MM.1S (cell line): Measurements from ENCODE around the gene YWHAG.

ENCODE experiments used
- DNase-seq: peaks from one replicate; pipeline ENCODE4 v3.0.0-alpha.2; 2015
- H2AFZ ChIP-seq: fragments of 300-600 bp; sonication (generic); 2 replicates; pipeline ENCODE4 v1.6.0; 2016; ENCODE audit warnings: antibody characterized with exemption, low read length
- H3F3A ChIP-seq: fragments of 300-600 bp; sonication (generic); 2 replicates; pipeline ENCODE4 v1.6.1; 2016; ENCODE audit warnings: mild to moderate bottlenecking, antibody characterized with exemption, low read length, moderate library complexity, mixed read lengths; ENCODE audit not compliant: insufficient read depth
- H3K27ac ChIP-seq: fragments of 300-600 bp; sonication (generic); 2 replicates; pipeline ENCODE4 v1.5.1; 2016; ENCODE audit warnings: mild to moderate bottlenecking, low read length
- H3K27me3 ChIP-seq: fragments of 300-600 bp; sonication (generic); replicated peaks from 2 replicates; pipeline ENCODE4 v1.6.0; 2016; ENCODE audit warnings: low read length; ENCODE audit not compliant: insufficient read depth
- H3K36me3 ChIP-seq: fragments of 300-600 bp; sonication (generic); replicated peaks from 2 replicates; pipeline ENCODE4 v1.6.1; 2016; ENCODE audit warnings: mild to moderate bottlenecking, low read length, mixed read lengths; ENCODE audit not compliant: insufficient read depth
- H3K4me1 ChIP-seq: fragments of 300-600 bp; sonication (generic); 2 replicates; pipeline ENCODE4 v1.6.1; 2016; ENCODE audit warnings: low read length, mixed read lengths
- H3K4me2 ChIP-seq: fragments of 300-600 bp; sonication (generic); 2 replicates; pipeline ENCODE4 v1.6.0; 2016; ENCODE audit warnings: low read depth, low read length
- H3K4me3 ChIP-seq: fragments of 300-600 bp; sonication (generic); 2 replicates; pipeline ENCODE4 v1.5.1; 2016; ENCODE audit warnings: low read length, mixed read lengths
- H3K79me2 ChIP-seq: fragments of 300-600 bp; sonication (generic); 2 replicates; pipeline ENCODE4 v1.6.1; 2016; ENCODE audit warnings: mixed run types, low read length, mixed read lengths
- H3K9ac ChIP-seq: fragments of 300-600 bp; sonication (generic); 2 replicates; pipeline ENCODE4 v1.6.1; 2016; ENCODE audit warnings: low read length, mixed read lengths
- H3K9me2 ChIP-seq: fragments of 300-600 bp; sonication (generic); replicated peaks from 2 replicates; pipeline ENCODE4 v1.6.1; 2016; ENCODE audit warnings: mild to moderate bottlenecking, low read length, mixed read lengths; ENCODE audit not compliant: insufficient read depth
- H3K9me3 ChIP-seq: fragments of 300-600 bp; sonication (generic); replicated peaks from 2 replicates; pipeline ENCODE4 v1.6.1; 2016; ENCODE audit warnings: mild to moderate bottlenecking, low read length, mixed read lengths; ENCODE audit not compliant: insufficient read depth
- H4K20me1 ChIP-seq: fragments of 300-600 bp; sonication (generic); 2 replicates; pipeline ENCODE4 v1.6.1; 2016; ENCODE audit warnings: mild to moderate bottlenecking, low read length, moderate library complexity, mixed read lengths; ENCODE audit not compliant: insufficient read depth
- EZH2 ChIP-seq: fragments of 300-600 bp; sonication (generic); optimal IDR thresholded peaks from 2 replicates; pipeline ENCODE3; 2017; ENCODE audit warnings: low read depth, mild to moderate bottlenecking, antibody characterized with exemption, low read length, mixed read lengths
- EZH2phosphoT487 ChIP-seq: fragments of 300-600 bp; sonication (generic); IDR thresholded peaks from 2 replicates; pipeline ENCODE4 v1.6.1; 2018; ENCODE audit warnings: antibody characterized with exemption, low read length
- TF ChIP-seq, protein P1 (sequence below): fragments of 300-600 bp; sonication (generic); IDR thresholded peaks from 2 replicates; pipeline ENCODE4 v1.5.1; 2016; ENCODE audit warnings: antibody characterized with exemption, low read length, mixed read lengths

YWHAG gene

GRCh38 chr7:76347710-76348109, 11.1 kb downstream of the YWHAG start:
- Histone ChIP-seq H3K4me2 (no peak overlapping the region), H3K27me3 (no peaks in the 10 kb centered on the region), H3K27ac (no peak overlapping the region), H3K36me3 (peaks cover 27% of the 10 kb centered on the region), H3K9me2 (no peaks in the 10 kb centered on the region), H3K4me1 (no peaks in the 10 kb centered on the region), H4K20me1 (peaks cover 39% of the 10 kb centered on the region), H3K9ac (no peak overlapping the region), H3K79me2 (peaks cover 100% of the 10 kb centered on the region), H3K9me3 (no peaks in the 10 kb centered on the region), H3K4me3 (no peak overlapping the region), H2AFZ (no peak overlapping the region), H3F3A (no peaks in the 10 kb centered on the region; the same call in none of the 2 replicates)
- no peak for DNase-seq
- TF ChIP-seq, protein P1, sequence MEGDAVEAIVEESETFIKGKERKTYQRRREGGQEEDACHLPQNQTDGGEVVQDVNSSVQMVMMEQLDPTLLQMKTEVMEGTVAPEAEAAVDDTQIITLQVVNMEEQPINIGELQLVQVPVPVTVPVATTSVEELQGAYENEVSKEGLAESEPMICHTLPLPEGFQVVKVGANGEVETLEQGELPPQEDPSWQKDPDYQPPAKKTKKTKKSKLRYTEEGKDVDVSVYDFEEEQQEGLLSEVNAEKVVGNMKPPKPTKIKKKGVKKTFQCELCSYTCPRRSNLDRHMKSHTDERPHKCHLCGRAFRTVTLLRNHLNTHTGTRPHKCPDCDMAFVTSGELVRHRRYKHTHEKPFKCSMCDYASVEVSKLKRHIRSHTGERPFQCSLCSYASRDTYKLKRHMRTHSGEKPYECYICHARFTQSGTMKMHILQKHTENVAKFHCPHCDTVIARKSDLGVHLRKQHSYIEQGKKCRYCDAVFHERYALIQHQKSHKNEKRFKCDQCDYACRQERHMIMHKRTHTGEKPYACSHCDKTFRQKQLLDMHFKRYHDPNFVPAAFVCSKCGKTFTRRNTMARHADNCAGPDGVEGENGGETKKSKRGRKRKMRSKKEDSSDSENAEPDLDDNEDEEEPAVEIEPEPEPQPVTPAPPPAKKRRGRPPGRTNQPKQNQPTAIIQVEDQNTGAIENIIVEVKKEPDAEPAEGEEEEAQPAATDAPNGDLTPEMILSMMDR: no peak
- TF ChIP-seq EZH2phosphoT487: no peak
- TF ChIP-seq EZH2: no peak

- Histone ChIP-seq H2AFZ (no peak overlapping the region), H3K79me2 (peaks cover 100% of the 10 kb centered on the region), H3K9me2 (no peaks in the 10 kb centered on the region), H3K27ac (no peak overlapping the region), H4K20me1 (peaks cover 41% of the 10 kb centered on the region), H3K27me3 (no peaks in the 10 kb centered on the region), H3K4me3 (no peak overlapping the region), H3K36me3 (peaks cover 27% of the 10 kb centered on the region), H3K4me2 (no peak overlapping the region), H3K4me1 (no peaks in the 10 kb centered on the region), H3K9me3 (no peaks in the 10 kb centered on the region), H3F3A (no peaks in the 10 kb centered on the region; the same call in none of the 2 replicates), H3K9ac (no peak overlapping the region)
- TF ChIP-seq EZH2 (no peak), EZH2phosphoT487 (no peak)
- TF ChIP-seq, protein P1: no peak
- DNase-seq: no peak
Measured at GRCh38 chr7:76346778-76347177, 12.0 kb downstream of the YWHAG start.

GRCh38 chr7:76346097-76346496, 12.7 kb downstream of the YWHAG start:
- no peaks in the 10 kb centered on the region for H3K4me1 ChIP-seq
- no peak overlapping the region for H3K27ac ChIP-seq
- no peaks in the 10 kb centered on the region for H3K9me3 ChIP-seq
- TF ChIP-seq EZH2phosphoT487 (no peak), EZH2 (no peak)
- TF ChIP-seq, protein P1: no peak
- no peaks in the 10 kb centered on the region; the same call in none of the 2 replicates for H3F3A ChIP-seq
- peaks cover 100% of the 10 kb centered on the region for H3K79me2 ChIP-seq
- H3K9me2 ChIP-seq: no peaks in the 10 kb centered on the region
- H3K4me2 ChIP-seq: no peak overlapping the region
- no peak overlapping the region for H3K4me3 ChIP-seq
- H4K20me1 ChIP-seq: peaks cover 34% of the 10 kb centered on the region
- no peak overlapping the region for H3K9ac ChIP-seq
- no peaks in the 10 kb centered on the region for H3K27me3 ChIP-seq
- H3K36me3 ChIP-seq: peaks cover 27% of the 10 kb centered on the region
- no peak for DNase-seq
- no peak overlapping the region for H2AFZ ChIP-seq
